OCI-LY1 (cell line): ENCODE results near the gene PRR5L.

ENCODE experiments used
- H2AFZ ChIP-seq: fragments of 200-600 bp; sonication (generic), shearing (Covaris generic); 2 replicates; pipeline ENCODE4 v1.6.0; 2014; ENCODE audit warnings: antibody characterized with exemption, mild to moderate bottlenecking, low read length
- H3F3A ChIP-seq: fragments of 200-600 bp; sonication (generic), shearing (Covaris generic); 2 replicates; pipeline ENCODE4 v1.6.0; 2014; ENCODE audit warnings: mild to moderate bottlenecking, antibody characterized with exemption, low read length, moderate library complexity; ENCODE audit not compliant: insufficient read depth
- H3K27ac ChIP-seq: fragments of 200-600 bp; sonication (generic); 2 replicates; pipeline ENCODE4 v1.5.1; 2014; ENCODE audit warnings: low read length, mixed run types, mild to moderate bottlenecking, low read depth; ENCODE audit not compliant: poor library complexity, severe bottlenecking
- H3K27me3 ChIP-seq: fragments of 200-600 bp; sonication (generic); 2 replicates; pipeline ENCODE4 v1.6.0; 2014; ENCODE audit warnings: antibody characterized with exemption, mild to moderate bottlenecking, low read length, moderate library complexity; ENCODE audit not compliant: insufficient read depth
- H3K36me3 ChIP-seq: fragments of 200-600 bp; sonication (generic); 2 replicates; pipeline ENCODE4 v1.6.1; 2014; ENCODE audit warnings: mild to moderate bottlenecking, antibody characterized with exemption, low read length, moderate library complexity, mixed read lengths; ENCODE audit not compliant: insufficient read depth
- H3K4me1 ChIP-seq: fragments of 200-600 bp; sonication (generic); 2 replicates; pipeline ENCODE4 v1.5.1; 2014; ENCODE audit warnings: mild to moderate bottlenecking, low read length, moderate library complexity; ENCODE audit not compliant: insufficient read depth, severe bottlenecking
- H3K4me2 ChIP-seq: fragments of 200-600 bp; sonication (generic), shearing (Covaris generic); 2 replicates; pipeline ENCODE4 v1.6.1; 2014; ENCODE audit warnings: low read length
- H3K4me3 ChIP-seq: fragments of 200-600 bp; sonication (generic); 2 replicates; pipeline ENCODE4 v1.5.1; 2014; ENCODE audit warnings: low read length, low read depth, mild to moderate bottlenecking, mixed read lengths; ENCODE audit not compliant: poor library complexity, severe bottlenecking
- H3K79me2 ChIP-seq: fragments of 200-600 bp; shearing (Covaris generic); 2 replicates; pipeline ENCODE4 v1.6.1; 2016; ENCODE audit warnings: mixed run types, low read length, mixed read lengths; ENCODE audit not compliant: insufficient read depth
- H3K9ac ChIP-seq: fragments of 200-600 bp; sonication (generic), shearing (Covaris generic); 2 replicates; pipeline ENCODE4 v1.6.1; 2014; ENCODE audit warnings: mild to moderate bottlenecking, low read length, mixed read lengths
- H3K9me2 ChIP-seq: fragments of 200-600 bp; sonication (generic), shearing (Covaris generic); 2 replicates; pipeline ENCODE4 v1.6.1; 2014; ENCODE audit warnings: low read depth, mild to moderate bottlenecking, low read length, mixed read lengths
- H3K9me3 ChIP-seq: fragments of 200-600 bp; shearing (Covaris generic); 2 replicates; pipeline ENCODE4 v1.6.1; 2014; ENCODE audit warnings: low read length, mixed read lengths
- H4K20me1 ChIP-seq: fragments of 200-600 bp; sonication (generic), shearing (Covaris generic); 2 replicates; pipeline ENCODE4 v1.6.0; 2016; ENCODE audit warnings: mild to moderate bottlenecking, low read length; ENCODE audit not compliant: insufficient read depth
- EZH2 ChIP-seq: fragments of 200-600 bp; sonication (generic), shearing (Covaris generic); IDR thresholded peaks from 2 replicates; pipeline ENCODE4 v1.8.0; 2017; ENCODE audit warnings: borderline replicate concordance, mixed run types, mild to moderate bottlenecking, antibody characterized with exemption, low read length, moderate library complexity, mixed read lengths
- TF ChIP-seq, protein P1 (sequence below): fragments of 200-600 bp; sonication (generic), shearing (Covaris generic); IDR thresholded peaks from 2 replicates; pipeline ENCODE4 v1.5.1; 2017; ENCODE audit warnings: mild to moderate bottlenecking, antibody characterized with exemption, low read length, moderate library complexity, mixed read lengths

The PRR5L gene

GRCh38 chr11:36407356-36407755 lies 111.3 kb downstream of the PRR5L start:
- Histone ChIP-seq H3K27ac (no peak overlapping the region), H3K9ac (no peak overlapping the region), H3K4me3 (no peak overlapping the region), H3K27me3 (no peaks in the 10 kb centered on the region), H3K4me1 (peaks cover 6% of the 10 kb centered on the region), H4K20me1 (no peaks in the 10 kb centered on the region), H3K36me3 (no peaks in the 10 kb centered on the region), H3K9me2 (no peaks in the 10 kb centered on the region), H3K4me2 (no peak overlapping the region), H3K79me2 (no peaks in the 10 kb centered on the region), H3K9me3 (no peaks in the 10 kb centered on the region), H2AFZ (no peak overlapping the region), H3F3A (no peaks in the 10 kb centered on the region)
- TF ChIP-seq EZH2, result no peak
- TF ChIP-seq, protein P1, sequence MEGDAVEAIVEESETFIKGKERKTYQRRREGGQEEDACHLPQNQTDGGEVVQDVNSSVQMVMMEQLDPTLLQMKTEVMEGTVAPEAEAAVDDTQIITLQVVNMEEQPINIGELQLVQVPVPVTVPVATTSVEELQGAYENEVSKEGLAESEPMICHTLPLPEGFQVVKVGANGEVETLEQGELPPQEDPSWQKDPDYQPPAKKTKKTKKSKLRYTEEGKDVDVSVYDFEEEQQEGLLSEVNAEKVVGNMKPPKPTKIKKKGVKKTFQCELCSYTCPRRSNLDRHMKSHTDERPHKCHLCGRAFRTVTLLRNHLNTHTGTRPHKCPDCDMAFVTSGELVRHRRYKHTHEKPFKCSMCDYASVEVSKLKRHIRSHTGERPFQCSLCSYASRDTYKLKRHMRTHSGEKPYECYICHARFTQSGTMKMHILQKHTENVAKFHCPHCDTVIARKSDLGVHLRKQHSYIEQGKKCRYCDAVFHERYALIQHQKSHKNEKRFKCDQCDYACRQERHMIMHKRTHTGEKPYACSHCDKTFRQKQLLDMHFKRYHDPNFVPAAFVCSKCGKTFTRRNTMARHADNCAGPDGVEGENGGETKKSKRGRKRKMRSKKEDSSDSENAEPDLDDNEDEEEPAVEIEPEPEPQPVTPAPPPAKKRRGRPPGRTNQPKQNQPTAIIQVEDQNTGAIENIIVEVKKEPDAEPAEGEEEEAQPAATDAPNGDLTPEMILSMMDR, result no peak

- H3K4me2 ChIP-seq, result no peak overlapping the region
- H3K27ac ChIP-seq, result no peak overlapping the region
- H3F3A ChIP-seq, result no peaks in the 10 kb centered on the region
- no peaks in the 10 kb centered on the region for H3K79me2 ChIP-seq
- no peak overlapping the region for H2AFZ ChIP-seq
- H3K9me3 ChIP-seq, result no peaks in the 10 kb centered on the region
- H4K20me1 ChIP-seq, result no peaks in the 10 kb centered on the region
- H3K27me3 ChIP-seq, result no peaks in the 10 kb centered on the region
- TF ChIP-seq EZH2, result no peak
- TF ChIP-seq, protein P1, result no peak
- H3K9ac ChIP-seq, result no peak overlapping the region
- no peaks in the 10 kb centered on the region for H3K36me3 ChIP-seq
- no peak overlapping the region for H3K4me3 ChIP-seq
- H3K9me2 ChIP-seq, result no peaks in the 10 kb centered on the region
- H3K4me1 ChIP-seq, result peaks cover 6% of the 10 kb centered on the region
Observed at GRCh38 chr11:36408498-36409136, 112.5 kb downstream of the PRR5L start.

DNA sequence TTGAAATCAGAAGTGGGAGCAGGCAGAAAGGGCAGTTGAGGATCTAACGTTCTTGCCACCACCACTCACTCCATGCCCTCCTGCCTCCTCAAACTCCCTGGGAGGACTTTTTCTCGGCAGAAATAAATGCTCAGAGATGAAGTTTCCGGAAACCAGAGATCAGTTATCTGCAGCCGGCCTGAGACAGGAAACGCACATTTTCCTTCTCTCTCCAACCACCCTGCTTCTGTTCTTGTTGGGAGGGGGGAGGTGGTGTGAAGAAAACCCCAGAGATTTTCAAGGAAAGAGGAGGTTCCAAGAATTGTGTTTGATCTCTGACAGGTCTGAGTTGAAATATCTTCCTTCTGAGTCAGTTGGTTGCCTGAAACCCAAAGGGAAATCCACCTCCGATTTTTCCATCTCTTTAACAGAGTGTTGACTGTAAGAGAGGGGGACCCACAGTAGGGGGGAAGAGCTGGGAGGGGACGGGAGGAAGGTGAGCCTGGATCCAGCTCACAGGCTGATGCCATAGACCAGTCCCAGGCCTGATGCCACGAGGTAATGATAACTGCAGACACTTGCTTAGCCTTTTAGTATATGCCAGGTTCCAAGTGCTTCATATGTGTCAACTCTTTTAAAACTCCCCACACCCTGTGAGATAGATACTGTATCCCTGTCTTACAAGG lies 113.2 kb downstream of the PRR5L start:
- H3K27ac ChIP-seq, result no peak overlapping the region

More for the DNA sequence above, 113.2 kb downstream of the PRR5L start:
- H3K9me2 ChIP-seq, result no peaks in the 10 kb centered on the region
- H3K36me3 ChIP-seq, result no peaks in the 10 kb centered on the region
- peaks cover 6% of the 10 kb centered on the region for H3K4me1 ChIP-seq
- H3K79me2 ChIP-seq, result no peaks in the 10 kb centered on the region
- H3K9me3 ChIP-seq, result no peaks in the 10 kb centered on the region
- no peak overlapping the region for H3K4me3 ChIP-seq
- no peak overlapping the region for H3K9ac ChIP-seq
- no peak overlapping the region for H2AFZ ChIP-seq
- no peaks in the 10 kb centered on the region for H3F3A ChIP-seq
- no peak for TF ChIP-seq EZH2
- TF ChIP-seq, protein P1, result no peak
- no peaks in the 10 kb centered on the region for H3K27me3 ChIP-seq
- H4K20me1 ChIP-seq, result no peaks in the 10 kb centered on the region
- H3K4me2 ChIP-seq, result no peak overlapping the region
